ENCODE measurements around the gene PTCH1.

DNA sequence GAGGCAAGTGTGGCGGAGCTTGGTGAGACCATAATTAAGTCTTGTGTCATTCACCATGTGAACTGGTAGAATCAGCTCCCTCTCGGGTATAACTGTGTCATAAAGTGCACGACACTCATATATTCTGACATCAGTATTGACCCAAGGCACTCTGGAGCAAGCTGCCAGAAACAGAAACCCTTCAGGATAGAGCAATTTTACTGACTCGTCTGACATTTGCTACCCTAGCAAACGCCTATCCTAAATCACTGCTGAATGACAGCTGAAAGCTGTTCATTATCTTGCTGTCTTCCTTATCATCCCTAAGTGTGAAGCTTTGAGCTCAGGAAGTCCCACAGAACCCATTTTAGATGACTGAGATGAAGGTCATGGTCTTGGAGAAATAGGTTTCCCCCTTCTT is 27.8 kb downstream of the PTCH1 start:
- TF ChIP-seq CTCF (IDR thresholded peaks at IDR 0.05 in 4 of 5, conservative IDR thresholded peaks at IDR 0.05 in 1 of 5) (no peak), POLR2A (IDR thresholded peaks at IDR 0.05) (no peak)
